ENCODE results near the gene RAB32.

RAB32 gene

DNA sequence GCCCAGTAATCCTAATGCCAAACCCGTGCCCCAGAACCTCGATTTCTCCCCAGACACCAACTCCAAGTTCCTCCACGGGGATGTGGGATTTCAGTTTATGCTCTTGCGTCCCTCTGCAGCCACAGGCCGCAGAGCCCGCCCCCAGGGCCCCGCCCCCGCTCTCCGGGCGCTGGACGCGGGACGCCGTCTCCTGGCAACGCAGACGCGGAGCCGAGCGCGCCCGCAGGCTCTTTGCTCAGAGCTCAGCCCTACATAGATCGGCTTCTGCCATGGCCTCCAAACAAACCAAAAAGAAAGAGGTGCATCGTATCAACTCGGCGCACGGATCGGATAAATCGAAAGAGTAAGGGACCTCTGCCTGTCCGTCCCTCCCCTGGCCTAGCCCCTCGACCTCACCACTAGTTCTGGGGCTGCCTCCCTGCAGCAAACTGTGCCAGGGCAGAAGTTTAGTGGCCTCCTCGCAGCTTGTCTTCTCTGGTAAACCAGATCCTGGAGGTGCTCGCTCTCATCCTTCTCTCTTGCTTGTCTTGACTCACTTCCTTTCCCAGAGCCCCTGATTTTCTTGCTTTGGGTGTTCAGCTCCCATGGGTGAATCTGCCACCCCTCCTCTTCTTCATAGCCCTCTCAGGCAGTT lies 55.3 kb downstream of the RAB32 start, which contains the start of gene ADGB:
Gene ADGB (plus strand): TSS at position 201 of the 634 bp plus-strand sequence. CDS start 69 bp downstream, at position 270.
- TF ChIP-seq Cebpa-rat (IDR thresholded peaks at IDR 0.05): no peak
- Histone ChIP-seq H3K4me2 (no peak within 1 kb of the TSS), H3K36me3 (no peaks in the 10 kb centered on the region), H3K4me1 (peaks cover 18% of the 10 kb centered on the region), H3K9me3 (0 out of 2 replicates have a peak, but pooled peaks cover 7% of the 10 kb centered on the region), H3K4me3 (no peak within 1 kb of the TSS), H3K9ac (no peak within 1 kb of the TSS), H4K20me1 (no peaks in the 10 kb centered on the region), H3K27ac (no peak within 1 kb of the TSS), H3K27me3 (no peaks in the 10 kb centered on the region)

DNA sequence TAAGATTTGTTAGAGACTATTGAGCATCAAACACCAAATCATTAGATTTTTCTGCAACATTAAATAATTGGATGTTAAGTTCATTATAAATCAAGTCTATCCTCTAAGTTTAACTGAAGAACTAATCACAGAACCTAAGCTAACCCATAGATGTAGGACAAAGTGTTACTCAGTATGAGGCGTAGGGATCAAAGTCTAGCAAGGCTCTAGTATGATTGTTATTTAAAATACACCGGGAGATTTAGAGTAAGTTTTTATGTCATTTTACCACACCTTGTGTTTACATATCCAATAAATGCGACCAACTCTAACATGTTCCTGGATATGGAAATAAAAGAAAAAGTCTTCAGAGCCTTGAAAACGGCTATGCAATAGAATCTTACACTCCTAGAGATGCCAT lies 57.7 kb downstream of the RAB32 start:
- Histone ChIP-seq H3K27me3 (no peaks in the 10 kb centered on the region), H3K27ac (no peak overlapping the region), H3K4me2 (no peak overlapping the region), H3K36me3 (no peaks in the 10 kb centered on the region), H3K4me3 (no peak overlapping the region), H3K9me3 (0 out of 2 replicates have a peak, but pooled peaks cover 7% of the 10 kb centered on the region), H3K4me1 (peaks cover 4% of the 10 kb centered on the region), H4K20me1 (no peaks in the 10 kb centered on the region), H3K9ac (no peak overlapping the region)
- no peak for TF ChIP-seq Cebpa-rat (IDR thresholded peaks at IDR 0.05)

DNA sequence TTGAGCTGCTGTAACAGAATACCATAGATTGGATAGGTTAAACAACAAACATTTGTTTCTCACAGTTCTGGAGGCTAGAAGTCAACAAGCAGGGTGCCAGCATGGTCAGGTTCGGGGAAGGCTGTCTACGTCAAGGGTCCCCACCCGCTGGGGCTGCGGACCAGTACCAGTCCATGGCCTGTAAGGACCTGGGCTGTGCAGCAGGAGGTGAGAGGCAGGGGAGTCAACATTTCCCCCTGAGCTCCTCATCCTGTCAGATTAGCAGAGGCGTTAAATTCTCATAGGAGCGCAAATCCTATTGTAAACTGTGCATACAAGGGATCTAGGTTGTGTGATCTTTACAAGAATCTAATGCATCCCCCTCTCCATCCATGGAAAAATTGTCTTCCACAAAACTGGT lies 58.9 kb downstream of the RAB32 start:
- no peak overlapping the region for H3K27ac ChIP-seq
- no peaks in the 10 kb centered on the region for H4K20me1 ChIP-seq
- H3K27me3 ChIP-seq: no peaks in the 10 kb centered on the region
- no peak overlapping the region for H3K4me3 ChIP-seq
- no peak for TF ChIP-seq Cebpa-rat (IDR thresholded peaks at IDR 0.05)
- no peaks in the 10 kb centered on the region for H3K36me3 ChIP-seq
- H3K4me1 ChIP-seq: no peaks in the 10 kb centered on the region
- no peak overlapping the region for H3K4me2 ChIP-seq
- H3K9me3 ChIP-seq: 0 out of 2 replicates have a peak, but pooled peaks cover 7% of the 10 kb centered on the region
- no peak overlapping the region for H3K9ac ChIP-seq
